Upper lobe of left lung (tissue), 6 donors: ENCODE measurements around the gene SMTNL1. TPM values are rescaled to one million over a fixed set of nuclear protein-coding genes. Genes with fewer than 3 reads are reported as not detected.

ENCODE experiments used
- ATAC-seq, 2 donors: fragments of 200-7000 bp; cut with Tn5 transposase; one replicate each; pipeline ENCODE4 v1.9.1; 2022; ENCODE audit warnings: mild to moderate bottlenecking in 2 of 2, moderate library complexity in 2 of 2; ENCODE audit not compliant: low FRiP score in 2 of 2
- DNase-seq, 2 donors: peaks; one replicate each; pipeline ENCODE4 v3.0.0-alpha.2; 2019 to 2020
- H3K27ac ChIP-seq, 4 donors: fragments of 200-600 bp; sonication (generic); one replicate each; pipeline ENCODE4 v1.5.1; 2016 to 2019
- H3K27me3 ChIP-seq, 4 donors: fragments of 200-600 bp; sonication (generic); one replicate each; pipeline ENCODE4 v1.5.1; 2017 to 2019
- H3K36me3 ChIP-seq, 4 donors: fragments of 200-600 bp; sonication (generic); one replicate each; pipeline ENCODE4 v1.5.1; 2016 to 2019
- H3K4me1 ChIP-seq, 4 donors: fragments of 200-600 bp; sonication (generic); one replicate each; pipeline ENCODE4 v1.5.1; 2018 to 2019
- H3K4me3 ChIP-seq, 4 donors: fragments of 200-600 bp; sonication (generic); one replicate each; pipeline ENCODE4 v1.5.1; 2017 to 2019; ENCODE audit warnings: mild to moderate bottlenecking in 2 of 4, moderate library complexity in 1 of 4
- H3K9me3 ChIP-seq, 4 donors: fragments of 200-600 bp; sonication (generic); one replicate each; pipeline ENCODE4 v1.5.1; 2018 to 2019
- EP300 ChIP-seq, 4 donors: sonication (generic); formaldehyde crosslinking; IDR thresholded peaks; one replicate each; pipeline ENCODE4 v1.5.1; 2017; ENCODE audit warnings: antibody characterized with exemption in 4 of 4, control low read depth in 2 of 4
- POLR2A ChIP-seq, 4 donors: fragments of 450-650 bp; IDR thresholded peaks; one replicate each; pipeline ENCODE4 v1.5.1; 2016 to 2017; ENCODE audit warnings: antibody characterized with exemption in 4 of 4, mild to moderate bottlenecking in 2 of 4
- POLR2AphosphoS5 ChIP-seq, 2 donors: sonication (generic); formaldehyde crosslinking; IDR thresholded peaks; one replicate each; pipeline ENCODE4 v1.5.1; 2017; ENCODE audit warnings: antibody characterized with exemption in 2 of 2
- WGBS, 2 donors: methylation state at CpG; one replicate each; pipeline ENCODE4 v1.1.5; 2017 to 2018; 5-methylcytosine and 5-hydroxymethylcytosine counted together
- total RNA-seq, 6 donors: library from RNA; depleted of rRNA in 4 of 6; stranded (reverse); fragments of >200 nt in 4 of 6; gene quantifications; one replicate each; pipeline versions ENCODE4 v1.1.0 to v1.2.1, GENCODE V29; 2016 to 2021
- TF ChIP-seq, protein P1 (sequence below), 6 experiments: fragments of 450-650 bp in 4 of 6; fragments of 200-600 bp in 2 of 6; sonication (generic) in 2 of 6; IDR thresholded peaks; one replicate each; pipeline ENCODE4 v1.5.1; 2016 to 2019; ENCODE audit warnings: antibody characterized with exemption in 6 of 6
- donor health status: DM: no; HTN: no; CAD: no; lungs with moderate emphysema.
- donor health status: DM: no; HTN: yes; CAD: no; lungs with severe emphysema.

The SMTNL1 gene
- total RNA-seq, 6 donors from 2014 or later = not detected

DNA sequence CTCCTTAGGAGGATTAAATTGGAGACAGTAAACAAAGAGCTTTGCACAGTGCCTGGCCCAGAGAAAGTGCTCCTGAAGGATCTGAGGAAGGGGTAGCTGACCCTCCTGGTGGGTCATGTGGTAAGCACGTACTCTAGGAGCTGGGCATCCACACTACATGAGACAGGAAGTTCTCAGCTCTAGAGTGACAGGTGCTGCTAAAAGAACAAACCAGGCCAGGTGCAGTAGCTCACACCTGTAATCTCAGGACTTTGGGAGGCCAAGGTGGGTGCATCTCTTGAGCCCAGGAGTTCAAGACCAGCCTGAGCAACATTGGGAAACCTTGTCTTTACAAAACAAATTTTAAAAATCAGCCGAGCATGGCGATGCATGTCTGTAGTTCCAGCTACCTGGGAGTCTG, 35.0 kb upstream of the SMTNL1 start:
- Histone ChIP-seq H3K4me1 (peaks cover 17 to 31% (median 25%) of the 10 kb centered on the region in 4 donors), H3K27ac (peak overlapping the region in 2 of 4 donors; percentile 9 to 43), H3K9me3 (no peaks in the 10 kb centered on the region), H3K36me3 (peaks cover 0 to 5% (median 0%) of the 10 kb centered on the region in 4 donors), H3K4me3 (no peak overlapping the region), H3K27me3 (no peaks in the 10 kb centered on the region)
- DNase-seq (no peak), ATAC-seq (no peak)
- TF ChIP-seq, protein P1, sequence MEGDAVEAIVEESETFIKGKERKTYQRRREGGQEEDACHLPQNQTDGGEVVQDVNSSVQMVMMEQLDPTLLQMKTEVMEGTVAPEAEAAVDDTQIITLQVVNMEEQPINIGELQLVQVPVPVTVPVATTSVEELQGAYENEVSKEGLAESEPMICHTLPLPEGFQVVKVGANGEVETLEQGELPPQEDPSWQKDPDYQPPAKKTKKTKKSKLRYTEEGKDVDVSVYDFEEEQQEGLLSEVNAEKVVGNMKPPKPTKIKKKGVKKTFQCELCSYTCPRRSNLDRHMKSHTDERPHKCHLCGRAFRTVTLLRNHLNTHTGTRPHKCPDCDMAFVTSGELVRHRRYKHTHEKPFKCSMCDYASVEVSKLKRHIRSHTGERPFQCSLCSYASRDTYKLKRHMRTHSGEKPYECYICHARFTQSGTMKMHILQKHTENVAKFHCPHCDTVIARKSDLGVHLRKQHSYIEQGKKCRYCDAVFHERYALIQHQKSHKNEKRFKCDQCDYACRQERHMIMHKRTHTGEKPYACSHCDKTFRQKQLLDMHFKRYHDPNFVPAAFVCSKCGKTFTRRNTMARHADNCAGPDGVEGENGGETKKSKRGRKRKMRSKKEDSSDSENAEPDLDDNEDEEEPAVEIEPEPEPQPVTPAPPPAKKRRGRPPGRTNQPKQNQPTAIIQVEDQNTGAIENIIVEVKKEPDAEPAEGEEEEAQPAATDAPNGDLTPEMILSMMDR (IDR thresholded peaks at IDR 0.05) = no peak
- no peak for TF ChIP-seq EP300 (IDR thresholded peaks at IDR 0.05)
- TF ChIP-seq POLR2AphosphoS5 (IDR thresholded peaks at IDR 0.05) = no peak
- no peak for TF ChIP-seq POLR2A (IDR thresholded peaks at IDR 0.05)
- 92 to 94% methylated on average over 3 of the region's 3 CpGs for WGBS, 2 donors

DNA sequence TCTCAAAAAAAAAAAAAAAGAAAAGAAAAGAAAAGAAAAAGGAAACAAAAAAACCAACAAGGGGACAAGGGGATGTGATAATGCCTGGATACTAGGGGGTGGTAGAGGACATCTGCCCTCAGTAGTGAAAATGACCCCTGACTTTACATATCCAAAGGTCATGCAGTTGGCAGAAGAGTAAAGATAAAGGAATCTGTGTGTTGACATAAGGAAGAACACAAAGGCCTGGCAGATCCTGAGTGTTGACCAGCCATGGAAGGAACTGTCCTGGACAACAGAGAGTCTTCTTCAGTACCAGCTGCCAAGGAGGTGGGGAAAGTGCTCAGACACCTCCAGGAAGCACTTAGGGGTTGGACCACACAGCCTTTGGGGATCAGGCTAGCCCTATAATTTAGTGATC, 34.5 kb upstream of the SMTNL1 start:
- no peaks in the 10 kb centered on the region for H3K9me3 ChIP-seq
- peaks cover 17 to 31% (median 25%) of the 10 kb centered on the region in 4 donors for H3K4me1 ChIP-seq
- H3K36me3 ChIP-seq = peaks cover 0 to 5% (median 0%) of the 10 kb centered on the region in 4 donors
- no peak overlapping the region for H3K27ac ChIP-seq
- ATAC-seq (no peak), DNase-seq (no peak)
- no peak overlapping the region for H3K4me3 ChIP-seq
- H3K27me3 ChIP-seq = no peaks in the 10 kb centered on the region
- TF ChIP-seq EP300 (IDR thresholded peaks at IDR 0.05) = no peak
- no peak for TF ChIP-seq POLR2A (IDR thresholded peaks at IDR 0.05)
- TF ChIP-seq, protein P1 (IDR thresholded peaks at IDR 0.05) = no peak
- no peak for TF ChIP-seq POLR2AphosphoS5 (IDR thresholded peaks at IDR 0.05)

DNA sequence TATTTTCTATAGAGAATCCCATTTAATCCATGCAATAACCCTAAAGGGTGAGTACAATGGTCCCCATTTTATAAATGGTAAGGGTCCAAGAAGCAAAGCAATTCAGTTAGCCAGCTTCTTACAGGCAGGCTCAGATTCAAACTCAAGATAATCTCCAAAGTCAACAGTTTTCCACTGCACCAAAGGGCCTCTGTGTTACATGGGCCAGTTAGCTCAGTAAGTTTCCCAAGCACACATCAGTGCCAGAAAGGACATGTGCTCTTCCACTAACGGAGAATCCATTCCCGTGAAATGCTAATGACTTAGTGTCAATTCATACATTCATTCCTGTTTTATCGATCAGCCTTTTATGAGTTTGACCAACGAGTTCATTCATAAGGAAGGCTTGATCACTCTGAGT, 32.9 kb upstream of the SMTNL1 start:
- TF ChIP-seq EP300 (IDR thresholded peaks at IDR 0.05) (no peak), POLR2A (IDR thresholded peaks at IDR 0.05) (no peak), POLR2AphosphoS5 (IDR thresholded peaks at IDR 0.05) (no peak)
- TF ChIP-seq, protein P1 (IDR thresholded peaks at IDR 0.05) = no peak
- Histone ChIP-seq H3K4me3 (no peak overlapping the region), H3K36me3 (peaks cover 0 to 5% (median 0%) of the 10 kb centered on the region in 4 donors), H3K27ac (no peak overlapping the region), H3K4me1 (peaks cover 7 to 24% (median 15%) of the 10 kb centered on the region in 4 donors), H3K9me3 (no peaks in the 10 kb centered on the region), H3K27me3 (no peaks in the 10 kb centered on the region)
- DNase-seq (no peak), ATAC-seq (no peak)
- WGBS, 2 donors = 93% methylated on average over 4 of the region's 4 CpGs

DNA sequence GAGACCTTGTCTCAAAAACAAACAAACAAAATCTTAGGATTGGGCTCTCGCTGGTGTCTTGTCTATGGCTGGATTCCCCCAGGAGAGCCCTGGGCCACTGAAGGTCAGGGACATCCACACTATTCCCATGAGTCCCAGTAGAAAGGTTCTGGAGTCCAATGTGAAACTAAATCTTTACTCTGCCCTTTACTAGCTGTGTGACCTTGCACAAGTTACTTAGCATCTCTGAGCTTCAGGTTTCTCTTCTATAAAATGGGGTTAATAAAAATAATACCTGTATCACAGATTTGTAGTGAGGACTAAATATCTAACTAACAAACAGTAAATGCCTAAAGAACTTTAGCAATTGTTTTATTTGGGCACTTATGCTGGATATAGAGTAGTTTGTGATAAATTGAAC, 30.9 kb upstream of the SMTNL1 start:
- Histone ChIP-seq H3K36me3 (peaks cover 0 to 5% (median 0%) of the 10 kb centered on the region in 4 donors), H3K27me3 (no peaks in the 10 kb centered on the region), H3K4me1 (peaks cover 0 to 8% (median 1%) of the 10 kb centered on the region in 4 donors), H3K4me3 (no peak overlapping the region), H3K27ac (no peak overlapping the region), H3K9me3 (no peaks in the 10 kb centered on the region)
- TF ChIP-seq POLR2AphosphoS5 (IDR thresholded peaks at IDR 0.05) (no peak), EP300 (IDR thresholded peaks at IDR 0.05) (no peak), POLR2A (IDR thresholded peaks at IDR 0.05) (no peak)
- TF ChIP-seq, protein P1 (IDR thresholded peaks at IDR 0.05) = no peak
- ATAC-seq (no peak), DNase-seq (no peak)
- WGBS, 2 donors = 75 to 100% methylated on average over 1 of the region's 1 CpG
